NB4 (cell line): ENCODE results near the gene REL.

Experiments used
- DNase-seq: peaks from one replicate; pipeline ENCODE4 v3.0.0; 2010; ENCODE audit warnings: low read depth
- H3K4me3 ChIP-seq: one replicate; pipeline ENCODE4 v1.5.1; 2011; ENCODE audit warnings: mild to moderate bottlenecking, low read depth, low read length, moderate library complexity
- CTCF ChIP-seq: IDR thresholded peaks from one replicate; pipeline ENCODE4 v1.5.1; 2012; ENCODE audit warnings: low read depth, low read length
- MAX ChIP-seq: IDR thresholded peaks from 2 replicates; pipeline ENCODE4 v1.6.1; 2011; ENCODE audit warnings: low read depth, low read length
- MYC ChIP-seq: IDR thresholded peaks from 2 replicates; pipeline ENCODE4 v1.6.1; 2011; ENCODE audit warnings: low read depth, low read length
- POLR2A ChIP-seq: IDR thresholded peaks from 2 replicates; pipeline ENCODE4 v1.6.1; 2011; ENCODE audit warnings: mild to moderate bottlenecking; ENCODE audit not compliant: insufficient read length; ENCODE audit errors: extremely low read depth

REL gene

GRCh38 chr2:60881047-60881932, at the start of gene REL:
Gene REL, plus strand, starts transcription at chr2:60881574. Its CDS starts 267 bp downstream, at chr2:60881841.
- peak within 1 kb of the TSS; percentile 94 for H3K4me3 ChIP-seq
- DNase-seq: peak; percentile 94
- TF ChIP-seq MAX (peak; percentile 20; the same call in 1 of the 2 replicates), CTCF (no peak), MYC (peak; percentile 31), POLR2A (peak; percentile 76)

GRCh38 chr2:60831921-60832320, 49.5 kb upstream of the REL start:
- TF ChIP-seq MAX (no peak), MYC (no peak), POLR2A (no peak), CTCF (no peak)
- H3K4me3 ChIP-seq: no peak overlapping the region
- DNase-seq: no peak

- DNase-seq: no peak
- no peak overlapping the region for H3K4me3 ChIP-seq
- TF ChIP-seq MAX (no peak), MYC (no peak), CTCF (no peak), POLR2A (no peak)
Measured at GRCh38 chr2:60832621-60833020, 48.8 kb upstream of the REL start.

- no peak overlapping the region for H3K4me3 ChIP-seq
- DNase-seq: no peak
- TF ChIP-seq CTCF (no peak), MAX (no peak), MYC (no peak)
Measured at GRCh38 chr2:60834270-60834717, 47.1 kb upstream of the REL start.

- DNase-seq: peak; percentile 30
Measured at GRCh38 chr2:60836491-60836890, 44.9 kb upstream of the REL start.

More at GRCh38 chr2:60836491-60836890, 44.9 kb upstream of the REL start:
- H3K4me3 ChIP-seq: no peak overlapping the region
- TF ChIP-seq CTCF (no peak), MYC (no peak), MAX (no peak), POLR2A (no peak)
